HEK293 (cell line): ENCODE results near the gene DPH6.

Source experiments
- HOXA7 ChIP-seq: sonication (generic); formaldehyde crosslinking; IDR thresholded peaks from 2 replicates; pipeline ENCODE4 v1.8.1; 2022; ENCODE audit warnings: missing genetic modification reagents, borderline replicate concordance
- KLF1 ChIP-seq: fragments of 450-650 bp; formaldehyde crosslinking; IDR thresholded peaks from 2 replicates; pipeline ENCODE4 v1.5.1; 2016; ENCODE audit warnings: missing biosample characterization, missing genetic modification characterization
- ZNF530 ChIP-seq: fragments of 450-650 bp; formaldehyde crosslinking; IDR thresholded peaks from 2 replicates; pipeline ENCODE4 v1.5.1; 2016; ENCODE audit warnings: low read depth, missing biosample characterization, missing genetic modification characterization
- ZNF76 ChIP-seq: fragments of 450-650 bp; formaldehyde crosslinking; IDR thresholded peaks from 2 replicates; pipeline ENCODE4; 2016; ENCODE audit warnings: low read depth, missing biosample characterization, missing genetic modification characterization, borderline replicate concordance
- ZNF792 ChIP-seq: fragments of 450-650 bp; formaldehyde crosslinking; IDR thresholded peaks from 2 replicates; pipeline ENCODE4 v1.5.1; 2016; ENCODE audit warnings: missing biosample characterization, missing genetic modification characterization
- TF ChIP-seq, protein P1 (sequence below): fragments of 450-650 bp; formaldehyde crosslinking; IDR thresholded peaks from 2 replicates; pipeline ENCODE4 v1.5.1; 2016; ENCODE audit warnings: missing biosample characterization, missing genetic modification characterization
- TF ChIP-seq, protein P2 (sequence below): sonication (generic); formaldehyde crosslinking; IDR thresholded peaks from 2 replicates; pipeline ENCODE4 v1.8.1; 2022; ENCODE audit warnings: mild to moderate bottlenecking, moderate library complexity, missing genetic modification reagents
- TF ChIP-seq, protein P3 (sequence below): fragments of 450-650 bp; formaldehyde crosslinking; IDR thresholded peaks from 2 replicates; pipeline ENCODE4 v1.5.1; 2016; ENCODE audit warnings: missing biosample characterization, missing genetic modification characterization

DNA sequence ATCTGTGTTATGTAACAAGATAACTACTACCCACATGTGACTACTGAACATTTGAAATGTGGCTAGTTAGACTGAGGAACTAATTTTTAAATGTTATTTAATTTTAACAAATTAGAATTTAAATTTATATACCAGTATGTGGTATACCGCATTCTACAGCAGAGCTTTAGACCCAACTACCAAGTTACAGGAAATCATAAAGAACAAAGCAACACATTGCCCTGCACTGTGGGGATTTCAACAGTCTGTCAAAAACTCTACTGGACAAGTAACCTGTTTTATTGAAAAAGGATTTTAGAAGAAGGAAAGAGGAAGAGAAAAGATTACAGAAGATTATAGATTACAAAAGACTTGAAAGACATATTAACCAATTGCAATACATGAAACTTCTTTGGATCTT lies 64.9 kb downstream of the DPH6 start:
- TF ChIP-seq, protein P1, sequence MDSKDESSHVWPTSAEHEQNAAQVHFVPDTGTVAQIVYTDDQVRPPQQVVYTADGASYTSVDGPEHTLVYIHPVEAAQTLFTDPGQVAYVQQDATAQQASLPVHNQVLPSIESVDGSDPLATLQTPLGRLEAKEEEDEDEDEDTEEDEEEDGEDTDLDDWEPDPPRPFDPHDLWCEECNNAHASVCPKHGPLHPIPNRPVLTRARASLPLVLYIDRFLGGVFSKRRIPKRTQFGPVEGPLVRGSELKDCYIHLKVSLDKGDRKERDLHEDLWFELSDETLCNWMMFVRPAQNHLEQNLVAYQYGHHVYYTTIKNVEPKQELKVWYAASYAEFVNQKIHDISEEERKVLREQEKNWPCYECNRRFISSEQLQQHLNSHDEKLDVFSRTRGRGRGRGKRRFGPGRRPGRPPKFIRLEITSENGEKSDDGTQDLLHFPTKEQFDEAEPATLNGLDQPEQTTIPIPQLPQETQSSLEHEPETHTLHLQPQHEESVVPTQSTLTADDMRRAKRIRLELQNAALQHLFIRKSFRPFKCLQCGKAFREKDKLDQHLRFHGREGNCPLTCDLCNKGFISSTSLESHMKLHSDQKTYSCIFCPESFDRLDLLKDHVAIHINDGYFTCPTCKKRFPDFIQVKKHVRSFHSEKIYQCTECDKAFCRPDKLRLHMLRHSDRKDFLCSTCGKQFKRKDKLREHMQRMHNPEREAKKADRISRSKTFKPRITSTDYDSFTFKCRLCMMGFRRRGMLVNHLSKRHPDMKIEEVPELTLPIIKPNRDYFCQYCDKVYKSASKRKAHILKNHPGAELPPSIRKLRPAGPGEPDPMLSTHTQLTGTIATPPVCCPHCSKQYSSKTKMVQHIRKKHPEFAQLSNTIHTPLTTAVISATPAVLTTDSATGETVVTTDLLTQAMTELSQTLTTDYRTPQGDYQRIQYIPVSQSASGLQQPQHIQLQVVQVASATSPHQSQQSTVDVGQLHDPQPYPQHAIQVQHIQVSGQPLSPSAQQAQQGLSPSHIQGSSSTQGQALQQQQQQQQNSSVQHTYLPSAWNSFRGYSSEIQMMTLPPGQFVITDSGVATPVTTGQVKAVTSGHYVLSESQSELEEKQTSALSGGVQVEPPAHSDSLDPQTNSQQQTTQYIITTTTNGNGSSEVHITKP (tag by site-specific recombination): no peak
- no peak for TF ChIP-seq ZNF530 (tag by site-specific recombination)
- TF ChIP-seq, protein P2, sequence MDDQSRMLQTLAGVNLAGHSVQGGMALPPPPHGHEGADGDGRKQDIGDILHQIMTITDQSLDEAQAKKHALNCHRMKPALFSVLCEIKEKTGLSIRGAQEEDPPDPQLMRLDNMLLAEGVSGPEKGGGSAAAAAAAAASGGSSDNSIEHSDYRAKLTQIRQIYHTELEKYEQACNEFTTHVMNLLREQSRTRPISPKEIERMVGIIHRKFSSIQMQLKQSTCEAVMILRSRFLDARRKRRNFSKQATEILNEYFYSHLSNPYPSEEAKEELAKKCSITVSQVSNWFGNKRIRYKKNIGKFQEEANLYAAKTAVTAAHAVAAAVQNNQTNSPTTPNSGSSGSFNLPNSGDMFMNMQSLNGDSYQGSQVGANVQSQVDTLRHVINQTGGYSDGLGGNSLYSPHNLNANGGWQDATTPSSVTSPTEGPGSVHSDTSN (CRISPR knock-in tag): no peak
- no peak for TF ChIP-seq HOXA7 (CRISPR knock-in tag)
- TF ChIP-seq ZNF792 (tag by site-specific recombination): no peak
- TF ChIP-seq ZNF76 (tag by site-specific recombination): no peak
- TF ChIP-seq KLF1 (tag by site-specific recombination): no peak
- TF ChIP-seq, protein P3, sequence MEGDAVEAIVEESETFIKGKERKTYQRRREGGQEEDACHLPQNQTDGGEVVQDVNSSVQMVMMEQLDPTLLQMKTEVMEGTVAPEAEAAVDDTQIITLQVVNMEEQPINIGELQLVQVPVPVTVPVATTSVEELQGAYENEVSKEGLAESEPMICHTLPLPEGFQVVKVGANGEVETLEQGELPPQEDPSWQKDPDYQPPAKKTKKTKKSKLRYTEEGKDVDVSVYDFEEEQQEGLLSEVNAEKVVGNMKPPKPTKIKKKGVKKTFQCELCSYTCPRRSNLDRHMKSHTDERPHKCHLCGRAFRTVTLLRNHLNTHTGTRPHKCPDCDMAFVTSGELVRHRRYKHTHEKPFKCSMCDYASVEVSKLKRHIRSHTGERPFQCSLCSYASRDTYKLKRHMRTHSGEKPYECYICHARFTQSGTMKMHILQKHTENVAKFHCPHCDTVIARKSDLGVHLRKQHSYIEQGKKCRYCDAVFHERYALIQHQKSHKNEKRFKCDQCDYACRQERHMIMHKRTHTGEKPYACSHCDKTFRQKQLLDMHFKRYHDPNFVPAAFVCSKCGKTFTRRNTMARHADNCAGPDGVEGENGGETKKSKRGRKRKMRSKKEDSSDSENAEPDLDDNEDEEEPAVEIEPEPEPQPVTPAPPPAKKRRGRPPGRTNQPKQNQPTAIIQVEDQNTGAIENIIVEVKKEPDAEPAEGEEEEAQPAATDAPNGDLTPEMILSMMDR (tag by site-specific recombination): no peak
